ENCODE data around the gene TRIP11. TPM values are rescaled to one million over a fixed set of nuclear protein-coding genes. Genes with fewer than 3 reads are reported as not detected.

TRIP11 gene
- total RNA-seq, 1 experiment from 2014 or later: 37.4 TPM

GRCh38 chr14:91961297-91962220 is 78.3 kb downstream of the TRIP11 start:
- ChIA-PET CTCF (interaction anchor here (1.1 kb wide), 1 partner anchor 35 kb away, joined by 3 read pairs; no protein-coding TSS in a partner anchor), POLR2A (interaction anchor here (0.6 kb wide), 1 partner anchor 18 kb away, joined by 3 read pairs; no protein-coding TSS in a partner anchor), RAD21 (ENCODE audit: low non-redundant PET in 1 of 2, low total read pairs in 2 of 2, uncharacterized antibody in 2 of 2, unreplicated experiment in 2 of 2) (no interaction called here)
- no peak for TF ChIP-seq REST (IDR thresholded peaks at IDR 0.05; ENCODE audit: low read depth)
- H3K27ac ChIP-seq (ENCODE audit: low read depth, low read length): no peak overlapping the region
- H4K20me1 ChIP-seq (ENCODE audit: insufficient read depth): no peaks in the 10 kb centered on the region
- H3K27me3 ChIP-seq (ENCODE audit: insufficient read depth, low read length): no peaks in the 10 kb centered on the region
- no peak for DNase-seq (ENCODE audit: low read depth, low spot score)
- intact Hi-C loops (cut with micrococcal nuclease): no loop called here
- H3K36me3 ChIP-seq (ENCODE audit: control insufficient read depth in 1 of 2, insufficient read depth in 2 of 2, low read length in 2 of 2): no peaks in the 10 kb centered on the region
- H3K9me2 ChIP-seq (ENCODE audit: insufficient read depth): no peaks in the 10 kb centered on the region
- no peak overlapping the region for H2AFZ ChIP-seq (ENCODE audit: low read depth, low read length, poor library complexity, severe bottlenecking)
- no peak for ATAC-seq
- no peaks in the 10 kb centered on the region for H3K79me2 ChIP-seq (ENCODE audit: insufficient read depth, low read length)
- H3K4me2 ChIP-seq (ENCODE audit: low read length): no peak overlapping the region
- no TSS peak for BruUV-seq (replicated peaks)
- no peaks in the 10 kb centered on the region for H3K4me1 ChIP-seq (ENCODE audit: control insufficient read depth in 1 of 2, insufficient read depth in 2 of 2, low read length in 2 of 2)
- no peaks in the 10 kb centered on the region for H3K9me3 ChIP-seq (ENCODE audit: control insufficient read depth in 1 of 2, insufficient read depth in 1 of 2, low read depth in 1 of 2, low read length in 2 of 2)
- H3K9ac ChIP-seq (ENCODE audit: low read length): no peak overlapping the region
- H3K4me3 ChIP-seq (replicated peaks in 1 of 2; ENCODE audit: low read depth in 1 of 2, low read length in 2 of 2): no peak overlapping the region

GRCh38 chr14:91957876-91958313 is 82.0 kb downstream of the TRIP11 start:
- no peaks in the 10 kb centered on the region for H3K9me2 ChIP-seq (ENCODE audit: insufficient read depth)
- H3K4me1 ChIP-seq (ENCODE audit: control insufficient read depth in 1 of 2, insufficient read depth in 2 of 2, low read length in 2 of 2): no peaks in the 10 kb centered on the region
- H3K4me2 ChIP-seq (ENCODE audit: low read length): no peak overlapping the region
- CTCF ChIA-PET: no interaction called here
- H3K79me2 ChIP-seq (ENCODE audit: insufficient read depth, low read length): no peaks in the 10 kb centered on the region
- POLR2A ChIA-PET: no interaction called here
- RAD21 ChIA-PET (ENCODE audit: low non-redundant PET in 1 of 2, low total read pairs in 2 of 2, uncharacterized antibody in 2 of 2, unreplicated experiment in 2 of 2): no interaction called here
- H2AFZ ChIP-seq (ENCODE audit: low read depth, low read length, poor library complexity, severe bottlenecking): no peak overlapping the region
- DNase-seq (ENCODE audit: low read depth, low spot score) (no peak), ATAC-seq (no peak)
- intact Hi-C loops (cut with micrococcal nuclease): no loop called here
- no TSS peak for BruUV-seq (replicated peaks)
- H3K9me3 ChIP-seq (ENCODE audit: control insufficient read depth in 1 of 2, insufficient read depth in 1 of 2, low read depth in 1 of 2, low read length in 2 of 2): no peaks in the 10 kb centered on the region
- no peaks in the 10 kb centered on the region for H3K36me3 ChIP-seq (ENCODE audit: control insufficient read depth in 1 of 2, insufficient read depth in 2 of 2, low read length in 2 of 2)
- H3K27me3 ChIP-seq (ENCODE audit: insufficient read depth, low read length): no peaks in the 10 kb centered on the region
- no peak overlapping the region for H3K27ac ChIP-seq (ENCODE audit: low read depth, low read length)
- no peak overlapping the region for H3K4me3 ChIP-seq (replicated peaks in 1 of 2; ENCODE audit: low read depth in 1 of 2, low read length in 2 of 2)
- no peak overlapping the region for H3K9ac ChIP-seq (ENCODE audit: low read length)
- no peaks in the 10 kb centered on the region for H4K20me1 ChIP-seq (ENCODE audit: insufficient read depth)
- TF ChIP-seq EZH2phosphoT487 (IDR thresholded peaks at IDR 0.05; ENCODE audit: borderline replicate concordance): no peak
- TF ChIP-seq TCF7L2 (IDR thresholded peaks at IDR 0.05; ENCODE audit: borderline replicate concordance, extremely low read depth, insufficient read depth, insufficient read length): no peak
- TF ChIP-seq POLR2A (IDR thresholded peaks at IDR 0.05; ENCODE audit: borderline replicate concordance, extremely low read depth, insufficient read depth, insufficient read length): no peak
- TF ChIP-seq CEBPB (IDR thresholded peaks at IDR 0.05; ENCODE audit: low read depth): no peak
- TF ChIP-seq ATF3 (IDR thresholded peaks at IDR 0.05): no peak
- TF ChIP-seq SP1 (IDR thresholded peaks at IDR 0.05; ENCODE audit: low read depth): no peak
- no peak for TF ChIP-seq ZBTB33 (IDR thresholded peaks at IDR 0.05; ENCODE audit: extremely low read depth, insufficient replicate concordance, low read length)
- TF ChIP-seq RAD21 (IDR thresholded peaks at IDR 0.05; ENCODE audit: low read depth): no peak
- no peak for TF ChIP-seq POLR2AphosphoS5 (IDR thresholded peaks at IDR 0.05; ENCODE audit: low read depth, low read length)
- no peak for TF ChIP-seq SRF (IDR thresholded peaks at IDR 0.05; ENCODE audit: low read depth)

Measured in HCT116 (cell line).